HG03342 (cell line): Measurements from ENCODE around the gene RAD51.

Source experiments
- ATAC-seq: cut with Tn5 transposase; IDR thresholded peaks from one replicate; pipeline ENCODE4 v1.9.1; 2021; ENCODE audit warnings: mild to moderate bottlenecking, moderate library complexity; ENCODE audit not compliant: unreplicated experiment

Gene RAD51

DNA sequence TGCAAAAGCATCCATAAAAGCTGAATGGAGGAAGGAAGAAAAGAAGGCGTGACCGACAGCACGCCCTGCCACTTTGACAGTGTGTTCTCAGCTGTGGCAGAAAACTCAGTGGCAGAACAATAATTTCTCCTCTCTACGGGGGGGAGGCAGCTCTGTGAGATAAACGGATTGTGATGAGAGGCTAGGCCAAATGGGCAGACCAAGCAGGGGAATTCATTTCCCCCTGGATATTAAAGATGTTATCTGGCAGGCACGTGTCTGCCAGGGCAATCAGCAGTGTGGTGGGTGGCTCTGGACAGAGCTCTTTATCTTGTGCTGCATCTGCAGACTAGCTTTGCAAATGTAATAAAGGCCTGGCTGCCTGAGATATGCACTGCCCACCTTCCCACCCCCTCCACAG lies 62.0 kb downstream of the RAD51 start:
- no peak for ATAC-seq

DNA sequence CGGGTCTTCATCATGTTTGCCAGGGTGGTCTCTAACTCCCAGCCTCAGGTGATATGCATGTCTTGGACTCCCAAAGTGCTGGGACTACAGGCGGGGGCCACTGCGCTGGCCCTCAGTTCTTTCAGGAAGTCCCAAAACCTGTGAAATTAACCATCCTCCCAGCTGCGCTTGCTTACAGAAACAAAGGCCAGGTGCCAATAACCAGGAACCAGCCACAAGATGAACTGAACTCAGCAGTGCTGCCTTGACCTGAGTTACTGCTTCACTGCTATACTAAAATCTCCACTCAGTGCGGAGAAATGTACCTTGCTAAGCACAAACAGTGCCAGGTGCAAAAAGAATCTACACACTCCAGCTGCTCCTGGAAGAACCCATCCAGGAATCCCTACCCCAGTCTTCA lies 65.0 kb downstream of the RAD51 start:
- no peak for ATAC-seq

DNA sequence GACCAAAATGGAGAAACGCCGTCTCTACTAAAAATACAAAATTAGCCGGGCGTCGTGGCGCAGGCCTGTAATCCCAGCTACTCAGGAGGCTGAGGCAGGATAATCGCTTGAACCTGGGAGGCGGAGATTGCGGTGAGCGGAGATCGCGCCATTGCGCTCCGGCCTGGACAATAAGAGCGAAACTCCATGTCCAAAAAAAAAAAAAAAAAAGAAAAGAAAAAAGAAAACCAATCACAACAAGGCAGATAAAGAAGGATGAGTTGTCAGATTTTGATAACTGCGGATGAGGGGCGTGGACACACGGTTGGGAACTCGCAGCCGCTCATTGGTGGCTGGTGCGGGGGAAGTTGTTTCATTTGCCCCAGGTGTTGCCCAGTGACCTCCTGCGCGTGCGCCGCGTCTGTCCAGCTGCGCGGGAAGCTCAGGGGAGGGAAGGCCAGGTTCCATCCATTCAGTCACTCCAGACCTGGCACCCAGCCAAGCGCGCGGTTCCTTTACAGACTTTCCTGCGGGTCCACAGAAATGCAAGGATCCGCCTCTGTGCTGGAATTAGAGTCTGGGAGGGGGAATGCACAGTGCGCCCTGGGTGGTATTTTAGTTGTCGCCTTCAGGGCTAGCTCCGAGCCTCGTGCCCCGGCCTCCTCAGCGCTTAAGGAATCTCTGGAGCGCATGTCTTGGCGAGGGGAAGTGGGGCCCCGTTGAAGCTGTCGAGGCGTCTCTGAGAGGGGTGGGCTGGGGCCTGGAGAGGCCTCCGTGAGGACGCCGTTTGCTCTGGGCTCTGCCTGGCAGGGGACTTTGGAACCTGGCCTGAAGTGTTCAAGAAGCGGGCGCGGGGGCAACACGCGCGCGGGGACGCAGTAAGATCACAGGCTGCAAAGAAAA lies 68.2 kb downstream of the RAD51 start:
- ATAC-seq, result peak; percentile 11

DNA sequence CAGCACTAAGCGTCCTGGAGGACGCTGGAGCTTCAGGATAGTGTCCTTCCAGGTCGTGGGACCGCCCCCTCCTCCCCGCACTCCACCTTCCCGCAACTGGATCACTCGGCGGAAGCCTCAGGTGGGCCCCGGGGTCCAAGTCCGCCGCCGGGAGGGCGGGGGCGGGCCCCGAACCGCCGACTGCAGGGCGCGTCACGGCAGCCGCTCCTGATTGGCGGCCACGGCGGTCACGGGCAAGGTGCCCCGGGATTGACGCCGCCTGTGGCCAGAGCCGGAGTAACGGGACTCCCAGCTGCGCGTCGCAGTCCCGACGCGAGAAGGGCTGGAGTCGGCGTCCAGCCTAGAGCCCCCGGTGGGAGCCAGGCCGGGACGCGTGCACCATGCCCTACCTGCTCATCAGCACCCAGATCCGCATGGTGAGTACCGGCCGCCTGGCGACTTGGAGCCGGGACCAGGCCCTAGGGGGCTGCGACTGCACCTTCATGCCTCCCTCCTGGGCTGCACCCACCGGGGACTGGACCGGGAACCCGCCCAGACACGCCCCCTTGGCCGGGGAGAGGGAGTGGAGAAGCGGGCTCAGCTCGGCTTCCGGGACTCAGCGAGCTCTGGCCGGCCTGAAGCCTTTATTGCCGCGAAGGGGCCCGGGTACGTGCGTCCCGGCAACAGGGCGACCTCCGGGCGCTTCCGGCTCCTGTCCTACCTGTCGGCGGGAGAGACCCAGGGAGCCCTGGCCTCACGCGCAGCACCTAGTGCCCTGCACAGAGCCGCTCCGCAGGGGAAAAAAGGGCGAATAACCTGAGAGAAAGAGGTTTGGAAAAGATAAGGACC lies 69.0 kb downstream of the RAD51 start, which contains the start of gene GCHFR:
Gene GCHFR (plus strand): TSS at position 268 of the 828 bp plus-strand sequence. CDS start 113 bp downstream, at position 381.
- peak; percentile 44 for ATAC-seq

DNA sequence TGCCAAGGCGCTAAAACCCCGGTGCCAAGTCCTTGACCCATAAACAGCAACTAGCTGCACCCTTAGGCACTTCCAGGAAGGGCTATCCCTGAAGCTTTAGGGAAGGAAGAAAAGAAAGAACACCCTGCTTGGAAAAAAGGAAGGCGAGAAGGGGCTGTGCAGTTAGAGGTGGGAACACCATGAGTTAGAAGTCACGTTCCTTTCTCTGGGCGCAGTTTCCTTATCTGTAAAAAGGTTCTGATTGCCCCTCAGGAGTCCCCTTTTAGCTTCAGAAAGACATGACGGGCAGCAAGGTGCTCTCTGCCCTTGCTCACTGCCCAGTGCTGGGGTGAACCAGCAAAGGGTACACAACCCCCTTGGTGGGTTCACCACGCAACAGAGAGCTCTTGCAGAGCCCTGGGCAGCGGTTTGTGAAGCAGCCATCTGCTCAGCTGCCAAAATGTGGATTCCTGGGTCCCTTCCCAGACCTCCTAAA lies 69.7 kb downstream of the RAD51 start:
- ATAC-seq, result no peak

DNA sequence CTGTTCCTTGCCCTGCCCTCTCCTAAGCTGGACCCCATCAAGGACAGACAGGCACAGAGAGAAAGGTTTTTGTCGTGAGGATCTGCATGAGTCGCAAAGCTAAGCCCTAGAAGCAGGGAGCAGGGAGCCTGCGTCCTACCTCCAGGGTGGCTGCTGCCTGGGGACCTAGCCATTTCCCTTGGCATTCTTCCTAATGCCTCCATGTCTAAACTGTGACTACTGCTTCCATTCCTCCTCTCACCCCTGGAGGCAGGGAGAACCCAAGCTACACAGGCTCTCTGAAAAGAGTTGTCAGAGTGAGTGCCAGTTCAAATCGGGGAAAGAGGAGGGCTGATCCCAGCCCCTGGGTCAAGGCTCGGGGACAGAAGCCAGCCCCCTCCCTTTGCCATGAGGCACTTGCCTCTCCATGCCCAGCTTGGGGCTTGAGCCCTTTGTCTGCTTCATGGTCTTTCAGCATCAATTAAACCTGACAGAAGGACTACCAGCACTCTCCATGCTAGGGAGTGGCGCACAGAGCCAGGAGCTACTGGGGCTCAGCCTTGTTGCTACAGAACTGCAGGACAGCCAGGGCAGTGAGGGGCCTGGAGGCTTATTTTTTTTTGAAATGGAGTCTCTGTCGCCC lies 71.3 kb downstream of the RAD51 start:
- ATAC-seq, result no peak

DNA sequence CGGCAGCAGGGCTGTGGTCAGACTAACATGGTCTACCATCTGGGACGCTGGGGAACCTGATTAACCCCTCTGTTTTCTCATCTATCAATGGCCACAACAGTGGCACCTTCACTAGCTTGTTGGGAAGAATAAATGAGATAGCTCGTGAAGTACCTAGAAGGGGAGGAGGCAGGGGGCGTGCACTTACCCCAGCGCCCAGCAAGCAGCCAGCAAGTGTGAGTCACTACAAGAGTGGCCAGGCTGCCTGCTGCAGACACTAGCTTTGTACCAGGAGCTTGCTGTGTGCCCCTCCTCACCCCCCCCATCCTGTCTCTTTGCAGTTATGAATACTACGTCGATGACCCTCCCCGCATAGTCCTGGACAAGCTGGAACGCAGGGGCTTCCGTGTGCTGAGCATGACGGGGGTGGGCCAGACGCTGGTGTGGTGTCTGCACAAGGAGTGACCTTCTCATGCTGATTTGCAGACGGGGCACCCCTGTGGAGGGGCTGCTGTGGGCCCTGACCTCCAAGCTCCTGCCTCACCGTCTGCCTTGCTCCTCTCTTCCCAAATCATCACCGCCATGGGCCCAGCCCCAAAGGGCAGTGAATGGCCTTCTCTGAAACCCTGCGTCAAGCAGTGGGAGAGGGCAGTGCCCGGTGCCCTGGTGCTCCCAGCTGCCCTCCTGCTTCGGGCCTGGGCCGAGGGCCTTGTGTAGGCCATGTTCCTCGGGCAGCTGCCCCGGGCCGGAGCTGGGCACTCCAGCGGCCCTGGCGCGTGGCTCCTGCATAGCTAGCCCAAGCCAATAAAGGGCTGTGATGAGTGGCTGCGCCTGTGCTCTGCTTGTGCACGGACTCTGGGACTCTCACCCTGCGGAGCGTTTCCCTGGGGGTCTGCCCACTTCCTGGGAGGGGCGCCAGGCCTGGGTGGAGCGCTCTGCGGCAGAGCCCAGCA lies 72.2 kb downstream of the RAD51 start:
- ATAC-seq, result no peak

DNA sequence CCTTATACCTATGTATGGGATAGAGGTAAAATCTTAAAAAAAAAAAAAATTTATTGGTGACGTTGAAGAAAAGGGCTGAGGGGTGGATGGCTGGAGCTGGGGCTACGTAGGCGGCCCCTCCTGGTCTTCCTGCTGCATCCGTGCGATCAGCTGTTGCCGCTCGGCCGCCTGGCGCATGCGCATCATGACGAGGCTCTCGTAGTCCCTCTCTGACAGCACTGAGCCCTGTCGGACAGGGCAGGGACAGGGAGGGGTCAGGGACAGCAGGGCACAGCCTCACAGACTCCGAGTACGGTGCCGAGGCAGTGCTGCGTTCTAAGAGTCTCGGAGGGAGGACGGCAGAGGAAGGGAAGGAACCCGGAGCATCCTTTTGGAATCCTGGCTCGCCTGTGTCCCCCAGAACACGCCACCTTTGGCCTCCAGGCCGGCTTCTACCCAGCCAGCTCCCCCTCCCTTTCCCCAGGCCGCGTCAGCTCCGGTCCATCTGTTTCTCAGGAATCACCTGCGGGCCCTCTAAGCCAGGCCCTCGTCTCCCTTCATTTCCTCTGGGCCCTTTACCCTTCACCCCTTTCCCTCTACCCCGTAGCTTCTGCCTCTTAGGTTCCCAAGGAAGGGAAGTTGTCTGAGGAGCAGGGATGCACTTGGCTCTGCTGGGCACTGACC lies 73.0 kb downstream of the RAD51 start:
- no peak for ATAC-seq

DNA sequence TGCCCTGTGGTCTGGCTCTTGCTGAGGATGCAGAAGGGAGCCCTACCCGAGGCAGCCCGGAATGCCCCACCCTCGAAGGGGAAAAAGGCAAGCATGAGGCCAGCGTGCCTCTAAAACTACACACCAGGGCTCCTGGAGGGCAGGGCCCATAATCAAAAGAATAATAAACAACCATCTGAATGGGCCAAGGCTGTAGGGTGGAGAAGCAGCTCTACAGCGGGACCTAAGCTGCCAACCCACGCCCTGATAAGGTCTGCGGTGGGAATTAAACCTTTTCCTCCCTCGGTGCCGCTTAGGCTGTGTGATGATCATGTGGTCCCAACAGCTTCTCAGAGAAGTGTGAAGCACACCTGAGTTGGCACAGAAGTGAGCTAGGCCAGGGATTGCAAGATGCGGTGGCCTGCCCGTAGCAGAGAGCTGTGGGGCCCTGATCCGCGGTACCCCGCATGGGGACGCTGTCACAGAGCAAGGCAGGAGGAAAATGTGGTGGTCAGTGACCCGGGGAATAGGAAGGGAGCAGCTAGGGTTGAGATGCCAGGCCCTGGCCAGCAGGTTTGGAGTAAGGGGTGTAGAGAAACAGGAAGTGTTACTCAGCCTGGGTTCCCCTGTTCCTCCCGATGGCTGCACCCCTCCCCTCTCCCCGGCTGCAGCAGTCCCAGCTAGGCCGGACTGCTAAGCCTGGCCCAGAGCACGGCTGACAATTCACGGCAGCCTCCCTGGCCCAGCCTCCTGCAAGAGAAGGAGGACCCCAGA lies 73.7 kb downstream of the RAD51 start:
- no peak for ATAC-seq

DNA sequence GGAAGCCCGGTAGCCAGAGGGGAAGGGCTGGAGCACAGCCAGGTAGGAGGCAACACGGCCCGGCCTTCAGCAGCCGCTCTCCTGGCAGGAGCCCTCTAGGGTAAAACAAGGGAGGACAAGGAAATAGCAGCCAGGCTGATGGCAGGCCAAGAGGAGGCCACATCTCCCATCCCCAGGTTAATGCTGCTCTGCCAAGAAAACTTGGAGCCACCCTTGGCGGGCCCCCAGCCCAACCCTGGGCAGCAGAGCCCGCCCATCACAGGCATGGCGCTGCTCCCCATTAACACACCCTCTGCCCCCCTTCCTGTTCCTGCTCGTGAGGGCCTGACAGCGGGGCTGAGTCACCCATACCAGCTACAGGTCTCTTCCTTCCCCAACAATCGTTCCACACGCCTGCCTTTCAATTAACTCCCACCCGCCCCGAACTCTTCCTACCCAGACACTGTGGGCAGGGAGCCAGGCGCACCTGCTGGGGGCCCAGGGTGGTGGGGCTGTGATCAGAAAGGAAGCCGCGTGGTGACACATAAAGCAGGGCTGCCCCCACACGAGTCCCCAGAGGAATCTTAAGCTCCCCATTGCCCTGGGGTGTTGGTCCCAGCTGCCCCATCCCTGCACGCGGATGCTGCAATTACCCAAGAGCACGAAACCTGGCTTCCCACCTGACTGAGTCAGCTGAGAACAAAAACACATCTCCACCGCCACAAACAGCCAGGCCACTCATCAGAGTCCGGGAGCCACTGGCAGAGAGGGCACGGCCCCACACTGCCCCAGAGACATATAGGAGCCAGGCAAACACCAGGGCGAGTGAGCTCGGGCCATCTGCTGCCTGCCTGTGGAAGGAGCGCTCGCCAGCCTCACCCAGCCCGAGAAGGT lies 74.5 kb downstream of the RAD51 start, which contains the start of gene C15orf62:
Gene C15orf62 (plus strand): TSS at position 707 of the 873 bp plus-strand sequence. CDS start 516 bp downstream, outside the sequence.
- peak; percentile 43 for ATAC-seq

DNA sequence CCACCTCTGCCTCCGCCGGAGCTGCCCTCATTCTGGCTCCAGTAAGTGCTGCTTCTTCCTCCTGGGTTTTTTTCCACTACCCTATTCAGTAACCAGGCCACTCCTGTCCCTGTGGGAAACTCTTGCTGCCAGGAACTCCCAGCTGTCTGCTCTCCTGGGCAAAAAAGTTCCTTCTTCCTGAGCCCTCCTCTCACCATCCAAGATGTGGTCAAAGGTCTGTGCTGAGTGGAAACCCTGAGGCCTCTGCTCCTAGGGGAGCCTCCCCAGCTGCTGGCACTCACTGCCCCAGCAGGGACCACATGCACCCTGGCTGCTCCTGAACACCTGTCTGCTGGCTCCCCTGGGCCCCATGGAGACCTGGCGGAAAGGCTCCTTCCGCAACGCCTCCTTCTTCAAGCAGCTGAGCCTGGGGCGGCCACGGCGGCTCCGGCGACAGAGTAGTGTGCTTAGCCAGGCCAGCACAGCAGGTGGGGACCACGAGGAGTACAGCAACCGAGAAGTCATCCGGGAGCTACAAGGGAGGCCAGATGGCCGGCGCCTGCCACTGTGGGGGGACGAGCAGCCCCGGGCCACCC lies 75.3 kb downstream of the RAD51 start:
- no peak for ATAC-seq

DNA sequence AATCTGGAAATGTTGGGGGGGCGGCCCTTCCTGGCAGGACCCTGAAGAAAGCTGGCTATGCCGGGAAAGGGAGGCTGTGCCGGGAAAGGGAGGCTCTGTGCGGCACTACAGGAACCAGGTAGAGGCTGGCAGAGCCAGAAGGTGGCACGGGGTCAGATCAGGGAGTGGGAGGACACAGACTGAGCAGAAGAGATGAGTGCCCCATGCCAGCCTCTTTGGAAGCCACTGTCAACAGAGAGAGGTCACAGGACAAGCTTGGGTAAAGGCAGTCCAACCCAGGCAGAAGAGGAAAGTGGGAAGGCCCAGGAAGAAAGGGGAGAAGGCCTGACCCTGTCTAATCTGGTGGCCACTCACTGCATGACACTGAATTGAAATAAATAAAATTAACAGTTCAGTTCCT lies 76.3 kb downstream of the RAD51 start:
- ATAC-seq, result no peak

DNA sequence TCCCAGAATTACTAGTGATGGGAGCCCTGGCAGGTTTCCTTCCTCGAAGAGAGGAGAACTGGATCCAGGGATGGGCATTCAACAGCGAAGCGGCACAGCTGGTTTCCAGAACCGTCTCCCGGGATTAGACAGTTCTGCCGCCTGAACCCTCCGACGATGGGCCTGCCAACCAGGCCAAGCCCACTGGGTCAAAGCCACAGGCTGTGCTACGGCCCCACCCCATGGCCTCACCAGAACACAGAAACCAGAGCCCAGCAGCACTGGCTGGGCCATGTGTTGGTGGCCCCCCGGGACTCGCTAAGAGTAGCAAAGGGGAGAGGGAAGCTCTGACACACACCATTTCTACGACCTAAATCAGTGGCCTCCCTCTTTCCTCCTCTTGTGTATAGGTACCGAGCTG lies 77.0 kb downstream of the RAD51 start:
- no peak for ATAC-seq

DNA sequence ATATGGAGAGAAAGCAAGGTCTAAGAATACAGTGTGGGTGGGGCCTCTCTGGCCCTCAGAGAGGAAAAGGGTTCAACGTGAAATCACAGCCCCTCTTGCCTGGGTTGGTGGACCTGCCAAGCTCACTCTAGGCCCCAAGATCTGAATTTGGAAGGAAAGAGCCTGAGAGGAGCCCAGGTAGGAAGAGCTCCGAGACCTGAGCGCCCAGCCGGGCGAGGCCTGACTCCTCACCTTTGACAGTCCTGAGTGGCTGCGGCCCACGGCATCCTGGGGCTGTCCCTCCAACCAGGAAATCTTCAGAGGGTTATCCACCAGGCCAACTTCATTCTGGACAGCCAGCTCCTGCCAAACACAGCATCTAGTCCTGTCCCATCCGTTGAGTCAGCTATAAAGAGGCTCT lies 78.5 kb downstream of the RAD51 start:
- ATAC-seq, result no peak

DNA sequence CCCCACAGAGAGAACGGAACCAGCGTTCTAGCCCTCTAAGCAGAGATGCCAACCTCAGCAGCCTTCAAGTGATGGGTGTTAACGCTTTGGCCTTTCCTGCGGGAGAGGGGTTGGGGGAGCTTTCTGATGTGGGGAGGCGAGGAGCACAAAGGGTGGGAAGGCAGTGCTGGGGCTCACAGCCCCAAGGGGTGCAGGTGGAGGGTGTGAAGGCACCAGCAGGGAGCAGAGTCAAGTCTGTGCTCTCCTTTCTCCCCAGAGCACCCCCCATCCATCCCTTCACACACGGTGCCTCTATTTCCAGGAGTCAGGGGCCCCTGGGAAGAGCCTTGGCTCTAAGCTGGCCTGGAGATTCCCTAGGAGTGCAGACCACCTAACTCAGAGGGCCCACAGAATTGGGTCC lies 78.9 kb downstream of the RAD51 start:
- no peak for ATAC-seq

DNA sequence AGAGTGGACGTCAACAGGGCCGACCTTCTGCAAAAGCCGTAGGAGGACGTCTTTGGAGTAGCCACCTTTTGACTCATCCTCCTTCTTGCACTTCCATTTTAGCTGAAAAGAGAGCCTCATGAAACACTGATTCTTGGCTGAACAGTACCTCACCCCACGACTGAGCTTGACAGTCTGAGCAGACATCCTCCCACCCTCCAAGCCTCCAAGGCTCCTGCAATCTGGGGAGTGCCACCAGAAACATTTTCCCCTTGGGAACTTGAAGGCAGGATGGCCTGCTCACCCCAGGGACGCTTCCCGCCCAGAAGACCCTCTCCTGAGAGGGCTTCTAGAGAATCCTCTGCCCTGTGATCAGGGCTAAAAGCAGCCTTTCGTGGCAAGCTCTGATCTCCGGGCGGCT lies 80.0 kb downstream of the RAD51 start:
- no peak for ATAC-seq

DNA sequence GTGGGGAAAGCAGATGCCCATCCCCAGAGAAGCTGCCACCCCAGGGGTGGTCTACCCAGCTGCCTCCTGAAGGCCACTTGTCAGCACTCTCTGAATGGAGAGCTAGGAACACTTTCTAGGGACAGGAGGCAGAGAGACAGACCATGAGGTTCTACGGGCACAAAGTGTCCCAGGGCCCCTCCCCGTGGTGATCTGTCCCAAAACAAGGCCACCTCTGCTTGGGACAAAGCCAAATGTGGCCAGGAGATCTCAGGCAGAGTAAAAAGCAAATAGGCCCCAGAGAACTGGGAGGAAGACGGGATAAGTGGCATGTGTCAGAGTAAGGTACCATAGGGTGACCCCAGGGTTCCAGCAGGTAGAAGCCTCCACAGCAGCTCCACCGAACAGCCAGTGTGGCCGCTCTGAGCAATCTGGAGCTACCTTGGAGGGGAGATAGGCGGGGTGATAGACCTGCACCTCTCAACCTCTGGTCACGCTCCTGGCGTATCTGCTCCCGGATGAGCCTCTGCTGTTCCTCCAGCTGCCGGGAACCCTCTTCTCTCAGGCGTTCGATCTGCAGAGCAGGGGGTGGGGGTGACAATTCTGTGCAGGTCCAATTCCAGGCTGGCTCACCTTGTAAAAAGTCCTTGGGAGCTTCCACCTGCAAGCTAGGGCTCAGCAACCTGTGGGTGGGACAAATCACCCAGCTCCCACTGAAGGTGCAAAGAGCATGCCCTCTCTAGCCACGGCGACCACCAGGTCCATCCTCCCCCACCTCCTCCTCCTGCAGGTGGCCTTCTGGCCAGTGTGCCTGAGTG lies 81.0 kb downstream of the RAD51 start:
- no peak for ATAC-seq
